GM12878 (cell line): ENCODE results near the gene WASF2. TPM values are rescaled to one million over a fixed set of nuclear protein-coding genes. Genes with fewer than 3 reads are reported as not detected.

Source experiments
- ATAC-seq: fragments of 200-7000 bp; cut with Tn5 transposase; 3 replicates; pipeline ENCODE4 v1.9.1; 2020; ENCODE audit warnings: mild to moderate bottlenecking, moderate library complexity
- BruUV-seq: library from RNA; stranded (reverse); fragments of 400-500 nt; replicated peaks from 2 replicates; lab custom pipeline; 2021; lab: Mats Ljungman, UMichigan
- CTCF ChIA-PET: fragments of 300-600 bp; sonication (Branson Sonifier 250); formaldehyde crosslinking; extraction: SDS; loops from one replicate; lab custom pipeline; 2021; ENCODE audit warnings: inconsistent platforms; lab: Yijun Ruan, JAX
- POLR2A ChIA-PET: fragments of 350-600 bp; formaldehyde crosslinking; extraction: SDS; loops from one replicate; lab custom pipeline; 2021; ENCODE audit warnings: inconsistent platforms; lab: Charles Lee
- RAD21 ChIA-PET: fragments of 300-600 bp; sonication (Branson Sonifier 250); formaldehyde crosslinking; loops from one replicate; lab custom pipeline; 2023; ENCODE audit warnings: antibody characterized with exemption; ENCODE audit not compliant: unreplicated experiment; lab: Charles Lee
- SMC1A ChIA-PET: fragments of 300-600 bp; sonication (Branson Sonifier 250); formaldehyde crosslinking; loops from one replicate; lab custom pipeline; 2023; ENCODE audit not compliant: unreplicated experiment, uncharacterized antibody; lab: Charles Lee
- DNase-seq: peaks from one replicate; pipeline ENCODE4 v3.0.0-alpha.2; 2011; ENCODE audit warnings: low read depth, low spot score
- FAIRE-seq: peaks from 3 replicates; lab custom pipeline; 2011; peaks lifted over from hg19 to GRCh38; lab: Jason Lieb, UNC
- H2AFZ ChIP-seq: 2 replicates; pipeline ENCODE4 v1.6.0; 2011; ENCODE audit warnings: low read depth, low read length, control low read depth; ENCODE audit not compliant: control insufficient read depth
- H3K27ac ChIP-seq: 2 replicates; pipeline ENCODE4 v1.5.1; 2011; ENCODE audit warnings: control low read depth; ENCODE audit not compliant: control insufficient read depth, insufficient read depth
- H3K27me3 ChIP-seq, 2 experiments: replicated peaks in 1 of 2; 2 replicates each; pipeline versions ENCODE4 v1.6.0 to v1.6.1; 2011; ENCODE audit warnings: low read length in 1 of 2; ENCODE audit not compliant: control insufficient read depth in 2 of 2, insufficient read depth in 2 of 2
- H3K36me3 ChIP-seq, 2 experiments: 2 replicates each; pipeline ENCODE4 v1.5.1; 2011; ENCODE audit warnings: low read length in 1 of 2; ENCODE audit not compliant: control insufficient read depth in 2 of 2, insufficient read depth in 2 of 2
- H3K4me1 ChIP-seq: 2 replicates; pipeline ENCODE4 v1.6.1; 2011; ENCODE audit warnings: mild to moderate bottlenecking, low read length, moderate library complexity, mixed read lengths; ENCODE audit not compliant: control insufficient read depth, insufficient read depth
- H3K4me2 ChIP-seq: 2 replicates; pipeline ENCODE4 v1.6.0; 2011; ENCODE audit warnings: control low read depth; ENCODE audit not compliant: control insufficient read depth, insufficient read depth
- H3K4me3 ChIP-seq: fragments of 200-600 bp; sonication (generic); 2 replicates; pipeline ENCODE4 v1.5.1; 2016
- H3K79me2 ChIP-seq: 2 replicates; pipeline ENCODE4 v1.6.0; 2011; ENCODE audit warnings: low read length; ENCODE audit not compliant: control insufficient read depth, insufficient read depth
- H3K9ac ChIP-seq: 2 replicates; pipeline ENCODE4 v1.8.0; 2011; ENCODE audit warnings: low read length, control low read depth, mixed read lengths; ENCODE audit not compliant: control insufficient read depth, insufficient read depth
- H3K9me3 ChIP-seq: replicated peaks from 3 replicates; pipeline ENCODE4 v1.5.1; 2011; ENCODE audit warnings: mild to moderate bottlenecking, low read length; ENCODE audit not compliant: control insufficient read depth, insufficient read depth
- H4K20me1 ChIP-seq: 2 replicates; pipeline ENCODE4 v1.6.0; 2011; ENCODE audit not compliant: control insufficient read depth, insufficient read depth
- ATF7 ChIP-seq: fragments of 450-650 bp; IDR thresholded peaks from 2 replicates; pipeline ENCODE4 v1.6.1; 2016; ENCODE audit warnings: low read depth, mild to moderate bottlenecking
- BHLHE40 ChIP-seq, 2 experiments: fragments of 450-650 bp in 1 of 2; IDR thresholded peaks; 2 replicates each; pipeline ENCODE4 v1.6.1; 2011 to 2017; ENCODE audit warnings: low read depth in 2 of 2, borderline replicate concordance in 1 of 2, improper control_type of control experiment in 1 of 2, low read length in 1 of 2, mild to moderate bottlenecking in 1 of 2
- ETV6 ChIP-seq, 2 experiments: fragments of 450-650 bp in 1 of 2; IDR thresholded peaks in 1 of 2; conservative IDR thresholded peaks in 1 of 2; 2 replicates each; pipeline ENCODE4 v1.6.1; 2014; ENCODE audit warnings: antibody characterized with exemption in 1 of 2, borderline replicate concordance in 1 of 2, low read depth in 1 of 2, mild to moderate bottlenecking in 1 of 2, moderate library complexity in 1 of 2
- FOXK2 ChIP-seq: fragments of 450-650 bp; IDR thresholded peaks from 2 replicates; pipeline ENCODE4 v1.6.1; 2017; ENCODE audit warnings: mild to moderate bottlenecking, moderate library complexity
- IRF4 ChIP-seq: IDR thresholded peaks from 2 replicates; pipeline ENCODE4 v1.6.1; 2011; ENCODE audit warnings: low read depth, low read length
- LARP7 ChIP-seq: fragments of 450-650 bp; IDR thresholded peaks from 2 replicates; pipeline ENCODE4 v1.6.1; 2017; ENCODE audit warnings: mild to moderate bottlenecking
- MTA3 ChIP-seq: IDR thresholded peaks from 2 replicates; pipeline ENCODE4 v1.6.1; 2012; ENCODE audit warnings: low read length, inconsistent platforms, borderline replicate concordance
- NR2C2 ChIP-seq: IDR thresholded peaks from 2 replicates; pipeline ENCODE4 v1.6.1; 2011; ENCODE audit warnings: borderline replicate concordance, low read depth; ENCODE audit not compliant: control insufficient read depth, insufficient read length
- PAX5 ChIP-seq: IDR thresholded peaks from 2 replicates; pipeline ENCODE4 v1.6.1; 2011; ENCODE audit warnings: low read depth, low read length, borderline replicate concordance
- RUNX3 ChIP-seq: IDR thresholded peaks from 2 replicates; pipeline ENCODE4 v1.6.1; 2012; ENCODE audit warnings: low read length, inconsistent platforms
- ZNF622 ChIP-seq: fragments of 450-650 bp; IDR thresholded peaks from 2 replicates; pipeline ENCODE4 v1.6.1; 2017; ENCODE audit warnings: mild to moderate bottlenecking, inconsistent platforms
- ZZZ3 ChIP-seq: IDR thresholded peaks from 2 replicates; pipeline ENCODE4 v1.6.1; 2011; ENCODE audit warnings: low read depth; ENCODE audit not compliant: control insufficient read depth, insufficient read length
- WGBS: methylation state at CpG from one replicate; pipeline ENCODE4 v1.1.6; 2016; ENCODE audit warnings: low lambda C conversion rate; ENCODE audit not compliant: insufficient replicate concordance, insufficient coverage; ENCODE audit errors: missing lambda C conversion rate; 5-methylcytosine and 5-hydroxymethylcytosine counted together
- in situ Hi-C: fragments of 300-500 bp; cut with MboI; formaldehyde crosslinking; loops from 9 replicates; pipeline ENCODE4 v1.14.3; 2018; ENCODE audit warnings: mixed read lengths
- intact Hi-C: fragments of 100-400 bp; cut with micrococcal nuclease; formaldehyde crosslinking; loops from one replicate; pipeline ENCODE4 v1.14.2; 2022; ENCODE audit not compliant: unreplicated experiment
- polyA plus RNA-seq, 11 experiments: library from polyadenylated mRNA; depleted of rRNA in 4 of 11; unstranded in 6 of 11; stranded (reverse) in 5 of 11; fragments of >200 nt; fragmentation: Nextera tagmentation in 4 of 11; fragmentation: Illumina TruSeq in 1 of 11; extraction: Ambion mirVana in 4 of 11; extraction: Trizol in 1 of 11; gene quantifications; 1 replicate in 1 of 11; 2 replicates in 10 of 11; pipeline versions ENCODE4 v1.2.1 to v1.2.3, GENCODE V29; 2011 to 2016; ENCODE audit warnings: inconsistent platforms in 2 of 11, missing spikeins in 2 of 11, low read depth in 1 of 11
- total RNA-seq, 4 experiments: library from RNA; depleted of rRNA in 3 of 4; stranded (reverse); fragments of >200 nt in 3 of 4; fragmentation: Illumina TruSeq in 1 of 4; extraction: Trizol in 1 of 4; gene quantifications; 2 replicates each; pipeline versions ENCODE4 v1.2.1 to v1.2.3, GENCODE V29; 2013 to 2021
- TF ChIP-seq, protein P1 (sequence below): fragments of 450-650 bp; IDR thresholded peaks from 2 replicates; pipeline ENCODE4 v1.6.1; 2018; ENCODE audit warnings: borderline replicate concordance, mild to moderate bottlenecking; ENCODE audit not compliant: partially characterized antibody
- TF ChIP-seq, protein P2 (sequence below): fragments of 450-650 bp; IDR thresholded peaks from 2 replicates; pipeline ENCODE4 v1.6.1; 2016; ENCODE audit warnings: mild to moderate bottlenecking, moderate library complexity, borderline replicate concordance
- TF ChIP-seq, protein P3 (sequence below): fragments of 450-650 bp; IDR thresholded peaks from 2 replicates; pipeline ENCODE4 v1.6.1; 2016; ENCODE audit warnings: mild to moderate bottlenecking

The WASF2 gene
- total and polyA plus RNA-seq, 10 of the 15 experiments (the other 5 are each of a cell fraction or from before 2014, with no cell fraction given) = 7.0 to 111 (median 37.1) TPM

GRCh38 chr1:27410709-27411108, 79.3 kb downstream of the WASF2 start (continued):
- TF ChIP-seq BHLHE40 (IDR thresholded peaks at IDR 0.05; ENCODE audit: borderline replicate concordance in 1 of 2, low read depth in 2 of 2, low read length in 1 of 2) = no peak
- TF ChIP-seq RUNX3 = no peak
- TF ChIP-seq IRF4 = no peak
- TF ChIP-seq, all 136 proteins: peak for 0

DNA sequence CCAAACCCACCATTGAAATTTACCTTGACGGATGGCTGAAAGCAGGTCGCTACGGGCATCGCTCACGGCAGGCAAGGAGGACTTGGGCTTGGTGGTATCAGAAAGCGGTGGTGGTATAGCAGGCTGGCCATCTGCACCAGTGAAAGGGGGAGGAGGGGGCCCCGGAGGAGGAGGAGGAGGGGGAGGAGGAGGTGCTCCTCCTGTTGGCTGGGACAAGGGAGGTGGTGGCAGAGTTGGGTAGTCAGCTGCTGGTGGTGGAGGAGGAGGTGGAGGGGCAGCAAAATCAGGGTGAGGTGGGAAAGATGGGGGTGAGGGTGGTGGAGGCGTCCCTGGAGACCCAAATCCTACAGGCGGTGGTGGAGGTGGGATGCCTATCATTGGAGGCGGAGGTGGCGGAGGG, 80.3 kb downstream of the WASF2 start:
- over 99% methylated on average over 10 of the region's 11 CpGs for WGBS
- no peak for ATAC-seq
- ChIA-PET POLR2A (no interaction called here), RAD21 (interaction anchor here (1.6 kb wide), 1 partner anchor 197 kb away, joined by 5 read pairs; no protein-coding TSS in a partner anchor), CTCF (interaction anchor here (1.2 to 2.1 kb wide), 2 partner anchors 13 to 19 kb away, joined by 3 to 6 read pairs; no protein-coding TSS in a partner anchor), SMC1A (interaction anchor here (0.6 to 22.2 kb wide), 3 partner anchors 35 to 198 kb away, joined by 3 to 470 read pairs (median 3); no protein-coding TSS in a partner anchor)
- H3K79me2 ChIP-seq = no peaks in the 10 kb centered on the region
- H3K27ac ChIP-seq = no peak overlapping the region
- no peak overlapping the region for H3K4me3 ChIP-seq
- no peak overlapping the region for H3K4me2 ChIP-seq
- no peak for DNase-seq
- no peaks in the 10 kb centered on the region for H3K9me3 ChIP-seq
- intact Hi-C loops (no loop called here), in situ Hi-C loops (no loop called here)
- FAIRE-seq = no peak
- H4K20me1 ChIP-seq = no peaks in the 10 kb centered on the region
- no TSS peak for BruUV-seq
- H3K9ac ChIP-seq = no peak overlapping the region
- H3K27me3 ChIP-seq = no peaks in the 10 kb centered on the region
- TF ChIP-seq PAX5 (no peak), ZNF622 (no peak), ZZZ3 (no peak), MTA3 (no peak), ATF7 (no peak), LARP7 (no peak), FOXK2 (no peak), NR2C2 (no peak), ETV6 (conservative IDR thresholded peaks at IDR 0.05 in 1 of 2, IDR thresholded peaks at IDR 0.05 in 1 of 2; ENCODE audit: borderline replicate concordance in 1 of 2, low read depth in 1 of 2) (no peak)
- TF ChIP-seq, protein P1, sequence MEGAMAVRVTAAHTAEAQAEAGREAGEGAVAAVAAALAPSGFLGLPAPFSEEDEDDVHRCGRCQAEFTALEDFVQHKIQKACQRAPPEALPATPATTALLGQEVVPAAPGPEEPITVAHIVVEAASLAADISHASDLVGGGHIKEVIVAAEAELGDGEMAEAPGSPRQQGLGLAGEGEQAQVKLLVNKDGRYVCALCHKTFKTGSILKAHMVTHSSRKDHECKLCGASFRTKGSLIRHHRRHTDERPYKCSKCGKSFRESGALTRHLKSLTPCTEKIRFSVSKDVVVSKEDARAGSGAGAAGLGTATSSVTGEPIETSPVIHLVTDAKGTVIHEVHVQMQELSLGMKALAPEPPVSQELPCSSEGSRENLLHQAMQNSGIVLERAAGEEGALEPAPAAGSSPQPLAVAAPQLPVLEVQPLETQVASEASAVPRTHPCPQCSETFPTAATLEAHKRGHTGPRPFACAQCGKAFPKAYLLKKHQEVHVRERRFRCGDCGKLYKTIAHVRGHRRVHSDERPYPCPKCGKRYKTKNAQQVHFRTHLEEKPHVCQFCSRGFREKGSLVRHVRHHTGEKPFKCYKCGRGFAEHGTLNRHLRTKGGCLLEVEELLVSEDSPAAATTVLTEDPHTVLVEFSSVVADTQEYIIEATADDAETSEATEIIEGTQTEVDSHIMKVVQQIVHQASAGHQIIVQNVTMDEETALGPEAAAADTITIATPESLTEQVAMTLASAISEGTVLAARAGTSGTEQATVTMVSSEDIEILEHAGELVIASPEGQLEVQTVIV = no peak
- TF ChIP-seq, protein P2, sequence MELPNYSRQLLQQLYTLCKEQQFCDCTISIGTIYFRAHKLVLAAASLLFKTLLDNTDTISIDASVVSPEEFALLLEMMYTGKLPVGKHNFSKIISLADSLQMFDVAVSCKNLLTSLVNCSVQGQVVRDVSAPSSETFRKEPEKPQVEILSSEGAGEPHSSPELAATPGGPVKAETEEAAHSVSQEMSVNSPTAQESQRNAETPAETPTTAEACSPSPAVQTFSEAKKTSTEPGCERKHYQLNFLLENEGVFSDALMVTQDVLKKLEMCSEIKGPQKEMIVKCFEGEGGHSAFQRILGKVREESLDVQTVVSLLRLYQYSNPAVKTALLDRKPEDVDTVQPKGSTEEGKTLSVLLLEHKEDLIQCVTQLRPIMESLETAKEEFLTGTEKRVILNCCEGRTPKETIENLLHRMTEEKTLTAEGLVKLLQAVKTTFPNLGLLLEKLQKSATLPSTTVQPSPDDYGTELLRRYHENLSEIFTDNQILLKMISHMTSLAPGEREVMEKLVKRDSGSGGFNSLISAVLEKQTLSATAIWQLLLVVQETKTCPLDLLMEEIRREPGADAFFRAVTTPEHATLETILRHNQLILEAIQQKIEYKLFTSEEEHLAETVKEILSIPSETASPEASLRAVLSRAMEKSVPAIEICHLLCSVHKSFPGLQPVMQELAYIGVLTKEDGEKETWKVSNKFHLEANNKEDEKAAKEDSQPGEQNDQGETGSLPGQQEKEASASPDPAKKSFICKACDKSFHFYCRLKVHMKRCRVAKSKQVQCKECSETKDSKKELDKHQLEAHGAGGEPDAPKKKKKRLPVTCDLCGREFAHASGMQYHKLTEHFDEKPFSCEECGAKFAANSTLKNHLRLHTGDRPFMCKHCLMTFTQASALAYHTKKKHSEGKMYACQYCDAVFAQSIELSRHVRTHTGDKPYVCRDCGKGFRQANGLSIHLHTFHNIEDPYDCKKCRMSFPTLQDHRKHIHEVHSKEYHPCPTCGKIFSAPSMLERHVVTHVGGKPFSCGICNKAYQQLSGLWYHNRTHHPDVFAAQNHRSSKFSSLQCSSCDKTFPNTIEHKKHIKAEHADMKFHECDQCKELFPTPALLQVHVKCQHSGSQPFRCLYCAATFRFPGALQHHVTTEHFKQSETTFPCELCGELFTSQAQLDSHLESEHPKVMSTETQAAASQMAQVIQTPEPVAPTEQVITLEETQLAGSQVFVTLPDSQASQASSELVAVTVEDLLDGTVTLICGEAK = no peak
- TF ChIP-seq, protein P3, sequence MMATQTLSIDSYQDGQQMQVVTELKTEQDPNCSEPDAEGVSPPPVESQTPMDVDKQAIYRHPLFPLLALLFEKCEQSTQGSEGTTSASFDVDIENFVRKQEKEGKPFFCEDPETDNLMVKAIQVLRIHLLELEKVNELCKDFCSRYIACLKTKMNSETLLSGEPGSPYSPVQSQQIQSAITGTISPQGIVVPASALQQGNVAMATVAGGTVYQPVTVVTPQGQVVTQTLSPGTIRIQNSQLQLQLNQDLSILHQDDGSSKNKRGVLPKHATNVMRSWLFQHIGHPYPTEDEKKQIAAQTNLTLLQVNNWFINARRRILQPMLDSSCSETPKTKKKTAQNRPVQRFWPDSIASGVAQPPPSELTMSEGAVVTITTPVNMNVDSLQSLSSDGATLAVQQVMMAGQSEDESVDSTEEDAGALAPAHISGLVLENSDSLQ = no peak
- H3K4me1 ChIP-seq = peaks cover 5% of the 10 kb centered on the region; the same call in 1 of the 2 replicates
- no peak overlapping the region for H2AFZ ChIP-seq
- H3K36me3 ChIP-seq = peaks cover 34 to 41% of the 10 kb centered on the region in 2 experiments
